HepG2 (cell line): ENCODE results near the gene HIC1. TPM values are rescaled to one million over a fixed set of nuclear protein-coding genes. Genes with fewer than 3 reads are reported as not detected.

Source experiments
- BCL3 ChIP-seq: sonication (generic); formaldehyde crosslinking; IDR thresholded peaks from 2 replicates; pipeline ENCODE4 v1.5.1; 2020; ENCODE audit warnings: mild to moderate bottlenecking, missing genetic modification reagents, moderate library complexity
- KAT8 ChIP-seq: IDR thresholded peaks from 2 replicates; pipeline ENCODE4 v1.6.1; 2016; ENCODE audit warnings: missing genetic modification reagents, missing compliant biosample characterization
- NFKB2 ChIP-seq: sonication (generic); formaldehyde crosslinking; IDR thresholded peaks from 2 replicates; pipeline ENCODE4 v1.4.0; 2020; ENCODE audit warnings: missing genetic modification reagents, borderline replicate concordance
- TEAD2 ChIP-seq: sonication (generic); formaldehyde crosslinking; IDR thresholded peaks from 2 replicates; pipeline ENCODE4 v1.9.0; 2021; ENCODE audit warnings: missing genetic modification reagents
- XRCC5 ChIP-seq: fragments of 200-400 bp; formaldehyde crosslinking; optimal IDR thresholded peaks from 2 replicates; pipeline ENCODE3; 2017; ENCODE audit warnings: mild to moderate bottlenecking, low read length
- ZFP1 ChIP-seq: IDR thresholded peaks from 2 replicates; pipeline ENCODE4 v1.6.1; 2016
- ZIK1 ChIP-seq: sonication (generic); formaldehyde crosslinking; IDR thresholded peaks from 2 replicates; pipeline ENCODE4 v1.5.0; 2020; ENCODE audit warnings: mild to moderate bottlenecking, low read depth, missing genetic modification reagents, borderline replicate concordance
- ZMYM3 ChIP-seq: sonication (generic); formaldehyde crosslinking; IDR thresholded peaks from 2 replicates; pipeline ENCODE4 v1.5.1; 2020; ENCODE audit warnings: mild to moderate bottlenecking, missing genetic modification reagents
- ZNF354B ChIP-seq: sonication (generic); formaldehyde crosslinking; IDR thresholded peaks from 2 replicates; pipeline ENCODE4 v1.8.0; 2022; ENCODE audit warnings: mild to moderate bottlenecking, missing genetic modification reagents
- ZNF382 ChIP-seq: sonication (generic); formaldehyde crosslinking; IDR thresholded peaks from 2 replicates; pipeline ENCODE4 v1.5.0; 2020; ENCODE audit warnings: missing genetic modification reagents, mild to moderate bottlenecking, borderline replicate concordance
- ZNF564 ChIP-seq: sonication (generic); formaldehyde crosslinking; IDR thresholded peaks from 2 replicates; pipeline ENCODE4 v1.8.1; 2023; ENCODE audit warnings: mild to moderate bottlenecking, missing genetic modification reagents
- ZNF768 ChIP-seq: sonication (generic); formaldehyde crosslinking; IDR thresholded peaks from 2 replicates; pipeline ENCODE4 v1.4.0; 2020; ENCODE audit warnings: missing genetic modification reagents
- ZNF772 ChIP-seq: sonication (generic); formaldehyde crosslinking; IDR thresholded peaks from 2 replicates; pipeline ENCODE4 v1.5.0; 2020; ENCODE audit warnings: mild to moderate bottlenecking, missing genetic modification reagents
- polyA plus RNA-seq, 8 experiments: library from polyadenylated mRNA; depleted of rRNA in 3 of 8; stranded (reverse) in 7 of 8; unstranded in 1 of 8; fragments of >200 nt; fragmentation: Illumina TruSeq in 4 of 8; extraction: Trizol in 4 of 8; gene quantifications; 2 replicates each; pipeline versions ENCODE4 v1.2.1 to v1.2.3, GENCODE V29; 2011 to 2016; ENCODE audit warnings: low read depth in 4 of 8, missing spikeins in 1 of 8, mixed read lengths in 1 of 8; ENCODE audit not compliant: insufficient read depth in 1 of 8
- total RNA-seq, 5 experiments: library from RNA; depleted of rRNA; stranded (reverse); fragments of >200 nt; fragmentation: Illumina TruSeq; extraction: Trizol; gene quantifications; 2 replicates each; pipeline ENCODE4 v1.2.3, GENCODE V29; 2016; ENCODE audit warnings: low read depth in 1 of 5
- TF ChIP-seq, protein P1 (sequence below): sonication (generic); formaldehyde crosslinking; IDR thresholded peaks from 2 replicates; pipeline ENCODE4 v1.4.0; 2020; ENCODE audit warnings: missing genetic modification reagents, borderline replicate concordance
- TF ChIP-seq, protein P2 (sequence below): sonication (generic); formaldehyde crosslinking; IDR thresholded peaks from 2 replicates; pipeline ENCODE4 v1.8.0; 2023; ENCODE audit warnings: mild to moderate bottlenecking, missing genetic modification reagents
- TF ChIP-seq, protein P3 (sequence below): IDR thresholded peaks from 2 replicates; pipeline ENCODE4 v1.6.1; 2016; ENCODE audit warnings: missing compliant biosample characterization, missing genetic modification reagents, borderline replicate concordance
- TF ChIP-seq, protein P4 (sequence below): sonication (generic); formaldehyde crosslinking; IDR thresholded peaks from 2 replicates; pipeline ENCODE4 v1.9.0; 2021; ENCODE audit warnings: missing genetic modification reagents, mild to moderate bottlenecking, borderline replicate concordance

Gene HIC1
- total and polyA plus RNA-seq, 2 of the 13 experiments (the other 11 are each of a cell fraction or from before 2014, with no cell fraction given) = 0.04 to 0.31 TPM

DNA sequence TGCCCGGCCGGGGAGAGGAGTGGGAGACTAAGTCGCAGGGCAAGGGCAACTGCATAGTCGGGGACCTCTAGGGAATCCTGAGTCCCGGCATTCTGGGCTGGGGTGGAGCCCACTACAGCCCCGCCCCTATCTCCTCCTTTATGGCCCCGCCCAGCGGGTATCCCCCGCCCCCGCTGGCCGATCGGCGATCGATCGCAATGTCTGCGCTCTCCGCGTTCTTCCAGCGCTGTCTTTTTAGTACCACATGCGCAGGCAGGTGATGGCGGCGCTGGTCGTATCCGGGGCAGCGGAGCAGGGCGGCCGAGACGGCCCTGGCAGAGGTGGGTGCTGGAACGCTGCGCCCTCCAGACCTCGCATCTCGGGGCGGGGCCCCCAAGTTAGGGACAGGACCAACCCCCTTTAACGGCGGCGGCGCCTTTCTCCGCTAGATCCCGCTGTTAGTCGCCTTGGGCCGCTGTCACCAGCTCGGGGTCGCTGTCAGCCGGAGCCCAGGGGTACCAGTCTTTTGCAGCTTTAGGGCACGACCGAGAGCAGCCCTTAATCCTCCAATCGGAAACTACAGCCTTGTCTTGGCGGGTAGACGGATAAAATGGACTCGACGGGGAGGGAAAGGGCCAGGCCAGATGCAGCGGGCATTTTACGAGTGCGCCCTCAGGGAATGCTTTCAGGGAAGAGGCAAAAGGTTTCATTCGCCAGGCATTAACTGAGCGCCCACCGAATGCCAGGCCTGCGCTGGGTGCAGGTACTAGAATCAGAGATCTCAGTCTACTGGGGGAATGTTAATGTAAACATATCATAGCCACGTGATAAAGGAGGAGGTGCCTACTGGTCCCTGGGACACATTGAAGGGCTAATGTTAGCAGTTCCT lies 24.8 kb upstream of the HIC1 start, which contains the start of gene DPH1 (continued):
- TF ChIP-seq, protein P1, sequence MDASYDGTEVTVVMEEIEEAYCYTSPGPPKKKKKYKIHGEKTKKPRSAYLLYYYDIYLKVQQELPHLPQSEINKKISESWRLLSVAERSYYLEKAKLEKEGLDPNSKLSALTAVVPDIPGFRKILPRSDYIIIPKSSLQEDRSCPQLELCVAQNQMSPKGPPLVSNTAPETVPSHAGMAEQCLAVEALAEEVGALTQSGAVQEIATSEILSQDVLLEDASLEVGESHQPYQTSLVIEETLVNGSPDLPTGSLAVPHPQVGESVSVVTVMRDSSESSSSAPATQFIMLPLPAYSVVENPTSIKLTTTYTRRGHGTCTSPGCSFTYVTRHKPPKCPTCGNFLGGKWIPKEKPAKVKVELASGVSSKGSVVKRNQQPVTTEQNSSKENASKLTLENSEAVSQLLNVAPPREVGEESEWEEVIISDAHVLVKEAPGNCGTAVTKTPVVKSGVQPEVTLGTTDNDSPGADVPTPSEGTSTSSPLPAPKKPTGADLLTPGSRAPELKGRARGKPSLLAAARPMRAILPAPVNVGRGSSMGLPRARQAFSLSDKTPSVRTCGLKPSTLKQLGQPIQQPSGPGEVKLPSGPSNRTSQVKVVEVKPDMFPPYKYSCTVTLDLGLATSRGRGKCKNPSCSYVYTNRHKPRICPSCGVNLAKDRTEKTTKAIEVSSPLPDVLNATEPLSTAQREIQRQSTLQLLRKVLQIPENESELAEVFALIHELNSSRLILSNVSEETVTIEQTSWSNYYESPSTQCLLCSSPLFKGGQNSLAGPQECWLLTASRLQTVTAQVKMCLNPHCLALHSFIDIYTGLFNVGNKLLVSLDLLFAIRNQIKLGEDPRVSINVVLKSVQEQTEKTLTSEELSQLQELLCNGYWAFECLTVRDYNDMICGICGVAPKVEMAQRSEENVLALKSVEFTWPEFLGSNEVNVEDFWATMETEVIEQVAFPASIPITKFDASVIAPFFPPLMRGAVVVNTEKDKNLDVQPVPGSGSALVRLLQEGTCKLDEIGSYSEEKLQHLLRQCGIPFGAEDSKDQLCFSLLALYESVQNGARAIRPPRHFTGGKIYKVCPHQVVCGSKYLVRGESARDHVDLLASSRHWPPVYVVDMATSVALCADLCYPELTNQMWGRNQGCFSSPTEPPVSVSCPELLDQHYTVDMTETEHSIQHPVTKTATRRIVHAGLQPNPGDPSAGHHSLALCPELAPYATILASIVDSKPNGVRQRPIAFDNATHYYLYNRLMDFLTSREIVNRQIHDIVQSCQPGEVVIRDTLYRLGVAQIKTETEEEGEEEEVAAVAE = no peak; the same call in 1 of the 2 replicates
- TF ChIP-seq KAT8 (CRISPR knock-in tag) (peak; percentile 91), ZIK1 (CRISPR knock-in tag) (peak; percentile 79; the same call in 1 of the 2 replicates), ZNF564 (CRISPR knock-in tag) (peak; percentile 70; the same call in 1 of the 2 replicates), TEAD2 (CRISPR knock-in tag) (peak; percentile 29; the same call in 1 of the 2 replicates), ZMYM3 (CRISPR knock-in tag) (peak; percentile 82; the same call in 1 of the 2 replicates), NFKB2 (peak; percentile 77; the same call in 1 of the 2 replicates), ZNF382 (CRISPR knock-in tag) (no peak), ZNF354B (no peak), ZNF768 (CRISPR knock-in tag) (no peak; the same call in 1 of the 2 replicates), XRCC5 (peak; percentile 98), ZNF772 (CRISPR knock-in tag) (peak; percentile 74), ZFP1 (CRISPR knock-in tag) (peak; percentile 61), BCL3 (CRISPR knock-in tag) (0 out of 2 replicates have a peak, but pooled peaks have one; percentile 55)
- TF ChIP-seq, protein P2, sequence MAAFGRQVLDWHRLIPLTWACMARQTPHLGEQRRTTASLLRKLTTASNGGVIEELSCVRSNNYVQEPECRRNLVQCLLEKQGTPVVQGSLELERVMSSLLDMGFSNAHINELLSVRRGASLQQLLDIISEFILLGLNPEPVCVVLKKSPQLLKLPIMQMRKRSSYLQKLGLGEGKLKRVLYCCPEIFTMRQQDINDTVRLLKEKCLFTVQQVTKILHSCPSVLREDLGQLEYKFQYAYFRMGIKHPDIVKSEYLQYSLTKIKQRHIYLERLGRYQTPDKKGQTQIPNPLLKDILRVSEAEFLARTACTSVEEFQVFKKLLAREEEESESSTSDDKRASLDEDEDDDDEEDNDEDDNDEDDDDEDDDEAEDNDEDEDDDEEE (CRISPR knock-in tag) = peak; percentile 74; the same call in 1 of the 2 replicates
- TF ChIP-seq, protein P3, sequence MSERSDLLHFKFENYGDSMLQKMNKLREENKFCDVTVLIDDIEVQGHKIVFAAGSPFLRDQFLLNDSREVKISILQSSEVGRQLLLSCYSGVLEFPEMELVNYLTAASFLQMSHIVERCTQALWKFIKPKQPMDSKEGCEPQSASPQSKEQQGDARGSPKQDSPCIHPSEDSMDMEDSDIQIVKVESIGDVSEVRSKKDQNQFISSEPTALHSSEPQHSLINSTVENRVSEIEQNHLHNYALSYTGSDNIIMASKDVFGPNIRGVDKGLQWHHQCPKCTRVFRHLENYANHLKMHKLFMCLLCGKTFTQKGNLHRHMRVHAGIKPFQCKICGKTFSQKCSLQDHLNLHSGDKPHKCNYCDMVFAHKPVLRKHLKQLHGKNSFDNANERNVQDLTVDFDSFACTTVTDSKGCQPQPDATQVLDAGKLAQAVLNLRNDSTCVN = no peak
- TF ChIP-seq, protein P4, sequence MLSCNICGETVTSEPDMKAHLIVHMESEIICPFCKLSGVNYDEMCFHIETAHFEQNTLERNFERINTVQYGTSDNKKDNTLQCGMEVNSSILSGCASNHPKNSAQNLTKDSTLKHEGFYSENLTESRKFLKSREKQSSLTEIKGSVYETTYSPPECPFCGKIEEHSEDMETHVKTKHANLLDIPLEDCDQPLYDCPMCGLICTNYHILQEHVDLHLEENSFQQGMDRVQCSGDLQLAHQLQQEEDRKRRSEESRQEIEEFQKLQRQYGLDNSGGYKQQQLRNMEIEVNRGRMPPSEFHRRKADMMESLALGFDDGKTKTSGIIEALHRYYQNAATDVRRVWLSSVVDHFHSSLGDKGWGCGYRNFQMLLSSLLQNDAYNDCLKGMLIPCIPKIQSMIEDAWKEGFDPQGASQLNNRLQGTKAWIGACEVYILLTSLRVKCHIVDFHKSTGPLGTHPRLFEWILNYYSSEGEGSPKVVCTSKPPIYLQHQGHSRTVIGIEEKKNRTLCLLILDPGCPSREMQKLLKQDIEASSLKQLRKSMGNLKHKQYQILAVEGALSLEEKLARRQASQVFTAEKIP (CRISPR knock-in tag) = no peak
